SK-N-SH treated with all-trans-retinoic acid at 6 μM for 48 hours (cell line): Measurements from ENCODE around the gene CCDC167.

Experiments
- BACH2 ChIP-seq: fragments of 250-450 bp; sonication (Bioruptor Pico); IDR thresholded peaks from 2 replicates; pipeline ENCODE4 v1.9.0; 2021; ENCODE audit warnings: mild to moderate bottlenecking, borderline replicate concordance
- CSDC2 ChIP-seq: fragments of 250-450 bp; sonication (Bioruptor Pico); IDR thresholded peaks from 2 replicates; pipeline ENCODE4 v1.5.0; 2020; ENCODE audit warnings: mild to moderate bottlenecking, moderate library complexity
- ESRRG ChIP-seq: fragments of 250-450 bp; sonication (Bioruptor Pico); IDR thresholded peaks from 2 replicates; pipeline ENCODE4 v1.6.1; 2021; ENCODE audit warnings: mild to moderate bottlenecking
- GLIS3 ChIP-seq: fragments of 250-450 bp; sonication (Bioruptor Pico); IDR thresholded peaks from 2 replicates; pipeline ENCODE4 v1.5.0; 2020; ENCODE audit warnings: mild to moderate bottlenecking, moderate library complexity
- PPARA ChIP-seq: fragments of 250-450 bp; sonication (Bioruptor Pico); IDR thresholded peaks from 2 replicates; pipeline ENCODE4 v1.5.0; 2020; ENCODE audit warnings: mild to moderate bottlenecking, borderline replicate concordance
- TCF4 ChIP-seq: fragments of 250-450 bp; sonication (Bioruptor Pico); IDR thresholded peaks from 2 replicates; pipeline ENCODE4 v1.8.0; 2021; ENCODE audit warnings: mild to moderate bottlenecking, moderate library complexity, borderline replicate concordance
- ZFP3 ChIP-seq: fragments of 250-450 bp; sonication (Bioruptor Pico); IDR thresholded peaks from 2 replicates; pipeline ENCODE4 v1.5.0; 2020; ENCODE audit warnings: mild to moderate bottlenecking, moderate library complexity
- ZFP30 ChIP-seq: fragments of 450-650 bp; formaldehyde crosslinking; IDR thresholded peaks from 2 replicates; pipeline ENCODE4 v1.5.0; 2022; ENCODE audit warnings: mild to moderate bottlenecking, moderate library complexity
- TF ChIP-seq, protein P1 (sequence below): fragments of 250-450 bp; sonication (Bioruptor Pico); IDR thresholded peaks from 2 replicates; pipeline ENCODE4 v1.5.1; 2021; ENCODE audit warnings: mild to moderate bottlenecking, moderate library complexity
- TF ChIP-seq, protein P2 (sequence below): fragments of 250-450 bp; sonication (Bioruptor Pico); IDR thresholded peaks from 2 replicates; pipeline ENCODE4 v1.8.0; 2020; ENCODE audit warnings: mild to moderate bottlenecking, moderate library complexity, borderline replicate concordance
- TF ChIP-seq, protein P3 (sequence below): fragments of 250-450 bp; sonication (Bioruptor Pico); IDR thresholded peaks from 2 replicates; pipeline ENCODE4 v1.5.0; 2020; ENCODE audit warnings: mild to moderate bottlenecking, moderate library complexity

DNA sequence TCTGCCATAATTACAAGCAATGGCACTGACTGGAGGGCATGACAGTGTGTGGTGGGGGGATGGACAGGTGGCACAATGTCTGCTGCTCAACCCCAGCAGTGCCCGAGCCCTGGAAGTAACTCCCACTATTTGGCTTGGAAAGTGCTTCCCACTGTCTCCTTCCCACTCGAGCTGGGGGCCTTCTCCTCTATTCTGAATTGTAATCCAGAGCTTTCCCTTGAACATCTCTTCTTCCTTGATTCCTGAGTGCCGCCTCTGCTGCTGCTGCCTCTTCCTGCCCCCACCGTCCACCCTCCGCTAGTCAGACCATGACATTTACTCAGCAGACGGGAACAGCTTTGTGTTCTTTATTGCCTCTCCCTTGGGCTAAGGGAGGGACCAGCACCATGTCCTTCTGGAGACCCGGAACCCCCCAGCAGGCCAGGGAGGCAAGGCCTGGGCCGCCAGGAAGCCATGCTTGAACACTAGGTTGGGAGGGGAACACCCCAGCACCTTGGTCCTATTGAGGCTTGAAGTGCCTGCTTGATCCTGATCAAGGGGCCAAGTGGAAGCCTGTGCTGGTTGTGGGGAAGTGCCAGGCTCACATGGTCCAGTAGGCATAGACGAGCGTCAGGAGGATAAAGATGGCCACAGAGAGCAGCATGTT lies 17.0 kb downstream of the CCDC167 start:
- TF ChIP-seq ESRRG (CRISPR knock-in tag) (no peak), PPARA (CRISPR knock-in tag) (no peak), BACH2 (no peak), ZFP3 (CRISPR knock-in tag) (no peak), GLIS3 (no peak), CSDC2 (CRISPR knock-in tag) (no peak), ZFP30 (CRISPR knock-in tag) (no peak), TCF4 (CRISPR knock-in tag) (no peak)
- TF ChIP-seq, protein P1, sequence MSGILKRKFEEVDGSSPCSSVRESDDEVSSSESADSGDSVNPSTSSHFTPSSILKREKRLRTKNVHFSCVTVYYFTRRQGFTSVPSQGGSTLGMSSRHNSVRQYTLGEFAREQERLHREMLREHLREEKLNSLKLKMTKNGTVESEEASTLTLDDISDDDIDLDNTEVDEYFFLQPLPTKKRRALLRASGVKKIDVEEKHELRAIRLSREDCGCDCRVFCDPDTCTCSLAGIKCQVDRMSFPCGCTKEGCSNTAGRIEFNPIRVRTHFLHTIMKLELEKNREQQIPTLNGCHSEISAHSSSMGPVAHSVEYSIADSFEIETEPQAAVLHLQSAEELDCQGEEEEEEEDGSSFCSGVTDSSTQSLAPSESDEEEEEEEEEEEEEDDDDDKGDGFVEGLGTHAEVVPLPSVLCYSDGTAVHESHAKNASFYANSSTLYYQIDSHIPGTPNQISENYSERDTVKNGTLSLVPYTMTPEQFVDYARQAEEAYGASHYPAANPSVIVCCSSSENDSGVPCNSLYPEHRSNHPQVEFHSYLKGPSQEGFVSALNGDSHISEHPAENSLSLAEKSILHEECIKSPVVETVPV (CRISPR knock-in tag), result no peak
- TF ChIP-seq, protein P2, sequence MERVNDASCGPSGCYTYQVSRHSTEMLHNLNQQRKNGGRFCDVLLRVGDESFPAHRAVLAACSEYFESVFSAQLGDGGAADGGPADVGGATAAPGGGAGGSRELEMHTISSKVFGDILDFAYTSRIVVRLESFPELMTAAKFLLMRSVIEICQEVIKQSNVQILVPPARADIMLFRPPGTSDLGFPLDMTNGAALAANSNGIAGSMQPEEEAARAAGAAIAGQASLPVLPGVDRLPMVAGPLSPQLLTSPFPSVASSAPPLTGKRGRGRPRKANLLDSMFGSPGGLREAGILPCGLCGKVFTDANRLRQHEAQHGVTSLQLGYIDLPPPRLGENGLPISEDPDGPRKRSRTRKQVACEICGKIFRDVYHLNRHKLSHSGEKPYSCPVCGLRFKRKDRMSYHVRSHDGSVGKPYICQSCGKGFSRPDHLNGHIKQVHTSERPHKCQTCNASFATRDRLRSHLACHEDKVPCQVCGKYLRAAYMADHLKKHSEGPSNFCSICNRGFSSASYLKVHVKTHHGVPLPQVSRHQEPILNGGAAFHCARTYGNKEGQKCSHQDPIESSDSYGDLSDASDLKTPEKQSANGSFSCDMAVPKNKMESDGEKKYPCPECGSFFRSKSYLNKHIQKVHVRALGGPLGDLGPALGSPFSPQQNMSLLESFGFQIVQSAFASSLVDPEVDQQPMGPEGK (CRISPR knock-in tag), result no peak
- TF ChIP-seq, protein P3, sequence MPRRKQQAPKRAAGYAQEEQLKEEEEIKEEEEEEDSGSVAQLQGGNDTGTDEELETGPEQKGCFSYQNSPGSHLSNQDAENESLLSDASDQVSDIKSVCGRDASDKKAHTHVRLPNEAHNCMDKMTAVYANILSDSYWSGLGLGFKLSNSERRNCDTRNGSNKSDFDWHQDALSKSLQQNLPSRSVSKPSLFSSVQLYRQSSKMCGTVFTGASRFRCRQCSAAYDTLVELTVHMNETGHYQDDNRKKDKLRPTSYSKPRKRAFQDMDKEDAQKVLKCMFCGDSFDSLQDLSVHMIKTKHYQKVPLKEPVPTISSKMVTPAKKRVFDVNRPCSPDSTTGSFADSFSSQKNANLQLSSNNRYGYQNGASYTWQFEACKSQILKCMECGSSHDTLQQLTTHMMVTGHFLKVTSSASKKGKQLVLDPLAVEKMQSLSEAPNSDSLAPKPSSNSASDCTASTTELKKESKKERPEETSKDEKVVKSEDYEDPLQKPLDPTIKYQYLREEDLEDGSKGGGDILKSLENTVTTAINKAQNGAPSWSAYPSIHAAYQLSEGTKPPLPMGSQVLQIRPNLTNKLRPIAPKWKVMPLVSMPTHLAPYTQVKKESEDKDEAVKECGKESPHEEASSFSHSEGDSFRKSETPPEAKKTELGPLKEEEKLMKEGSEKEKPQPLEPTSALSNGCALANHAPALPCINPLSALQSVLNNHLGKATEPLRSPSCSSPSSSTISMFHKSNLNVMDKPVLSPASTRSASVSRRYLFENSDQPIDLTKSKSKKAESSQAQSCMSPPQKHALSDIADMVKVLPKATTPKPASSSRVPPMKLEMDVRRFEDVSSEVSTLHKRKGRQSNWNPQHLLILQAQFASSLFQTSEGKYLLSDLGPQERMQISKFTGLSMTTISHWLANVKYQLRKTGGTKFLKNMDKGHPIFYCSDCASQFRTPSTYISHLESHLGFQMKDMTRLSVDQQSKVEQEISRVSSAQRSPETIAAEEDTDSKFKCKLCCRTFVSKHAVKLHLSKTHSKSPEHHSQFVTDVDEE (CRISPR knock-in tag), result no peak
